Keratinocyte (primary cell): ENCODE measurements around the gene MAPRE2. TPM values are rescaled to one million over a fixed set of nuclear protein-coding genes. Genes with fewer than 3 reads are reported as not detected.

Experiments
- DNase-seq: peaks from one replicate; pipeline ENCODE4 v3.0.0-alpha.2; 2011; ENCODE audit warnings: low read depth, missing footprints, low spot score
- FAIRE-seq: peaks from 2 replicates; lab custom pipeline; 2011; peaks lifted over from hg19 to GRCh38; lab: Jason Lieb, UNC
- H2AFZ ChIP-seq: 2 replicates; pipeline ENCODE4 v1.6.0; 2012; ENCODE audit warnings: low read length, control low read depth, inconsistent platforms; ENCODE audit not compliant: control insufficient read depth
- H3K27ac ChIP-seq: 2 replicates; pipeline ENCODE4 v1.5.1; 2011; ENCODE audit warnings: low read length; ENCODE audit not compliant: control insufficient read depth, insufficient read depth
- H3K27me3 ChIP-seq: 3 replicates; pipeline ENCODE4 v1.6.0; 2011; ENCODE audit warnings: low read length; ENCODE audit not compliant: control insufficient read depth, insufficient read depth; ENCODE audit errors: extremely low read depth
- H3K36me3 ChIP-seq, 2 experiments: 2 replicates in 1 of 2; 3 replicates in 1 of 2; pipeline ENCODE4 v1.5.1; 2011; ENCODE audit warnings: low read length in 2 of 2, mild to moderate bottlenecking in 1 of 2; ENCODE audit not compliant: control insufficient read depth in 2 of 2, insufficient read depth in 2 of 2; ENCODE audit errors: extremely low read depth in 1 of 2
- H3K4me1 ChIP-seq: 3 replicates; pipeline ENCODE4 v1.5.1; 2011; ENCODE audit warnings: low read length; ENCODE audit not compliant: control insufficient read depth, insufficient read depth; ENCODE audit errors: extremely low read depth
- H3K4me2 ChIP-seq: 3 replicates; pipeline ENCODE4 v1.6.0; 2011; ENCODE audit warnings: low read depth, low read length; ENCODE audit not compliant: control insufficient read depth, insufficient read depth; ENCODE audit errors: extremely low read depth
- H3K4me3 ChIP-seq, 3 experiments: fragments of 200-600 bp in 1 of 3; sonication (generic) in 1 of 3; 2 replicates in 2 of 3; 3 replicates in 1 of 3; pipeline ENCODE4 v1.5.1; 2011 to 2016; ENCODE audit warnings: low read length in 3 of 3, mild to moderate bottlenecking in 3 of 3, control low read depth in 2 of 3, inconsistent platforms in 1 of 3, low read depth in 1 of 3, mixed read lengths in 1 of 3, mixed run types in 1 of 3, moderate library complexity in 1 of 3; ENCODE audit not compliant: control insufficient read depth in 2 of 3, insufficient read depth in 2 of 3; ENCODE audit errors: extremely low read depth in 1 of 3
- H3K79me2 ChIP-seq: 2 replicates; pipeline ENCODE4 v1.6.0; 2012; ENCODE audit warnings: low read length; ENCODE audit not compliant: control insufficient read depth, insufficient read depth
- H3K9ac ChIP-seq: 3 replicates; pipeline ENCODE4 v1.6.0; 2011; ENCODE audit warnings: low read length; ENCODE audit not compliant: control insufficient read depth, insufficient read depth; ENCODE audit errors: extremely low read depth
- H3K9me1 ChIP-seq: 3 replicates; pipeline ENCODE4 v1.6.0; 2011; ENCODE audit warnings: low read length; ENCODE audit not compliant: control insufficient read depth, insufficient read depth; ENCODE audit errors: extremely low read depth
- H3K9me3 ChIP-seq: 2 replicates; pipeline ENCODE4 v1.5.1; 2012; ENCODE audit warnings: low read depth, low read length; ENCODE audit not compliant: control insufficient read depth
- H4K20me1 ChIP-seq: 3 replicates; pipeline ENCODE4 v1.6.0; 2011; ENCODE audit warnings: low read length; ENCODE audit not compliant: control insufficient read depth, insufficient read depth; ENCODE audit errors: extremely low read depth
- EZH2 ChIP-seq: IDR thresholded peaks from one replicate; pipeline ENCODE4 v1.6.1; 2012; ENCODE audit warnings: inconsistent platforms, mild to moderate bottlenecking, low read length, moderate library complexity
- dilution Hi-C: fragments of 300-500 bp; cut with MboI; formaldehyde crosslinking; loops from one replicate; pipeline ENCODE4 v1.7.0; 2020; ENCODE audit warnings: low sequenced_read_pairs; ENCODE audit not compliant: extremely low pct_ligation_motif_present
- polyA plus RNA-seq, 5 experiments: library from polyadenylated mRNA; depleted of rRNA in 3 of 5; stranded (reverse) in 3 of 5; stranded (forward) in 1 of 5; unstranded in 1 of 5; fragments of >200 nt; gene quantifications; 1 replicate in 1 of 5; 2 replicates in 3 of 5; 3 replicates in 1 of 5; pipeline versions ENCODE4 v1.2.1 to v1.2.3, GENCODE V29; 2011 to 2012; ENCODE audit warnings: missing spikeins in 2 of 5, low read depth in 1 of 5, low replicate concordance in 1 of 5
- TF ChIP-seq, protein P1 (sequence below), 3 experiments: IDR thresholded peaks in 1 of 3; conservative IDR thresholded peaks in 1 of 3; optimal IDR thresholded peaks in 1 of 3; 2 replicates in 2 of 3; 3 replicates in 1 of 3; pipeline versions ENCODE3 to v1.5.1; 2011; ENCODE audit warnings: low read length in 3 of 3, mild to moderate bottlenecking in 3 of 3, moderate library complexity in 2 of 3, control low read depth in 1 of 3, inconsistent platforms in 1 of 3; ENCODE audit not compliant: insufficient read depth in 2 of 3; ENCODE audit errors: extremely low read depth in 1 of 3

The MAPRE2 gene
- polyA plus RNA-seq, 1 donor (not counting 4 experiments of a cell fraction or from before 2014, with no cell fraction given): 14.2 TPM

GRCh38 chr18:35055105-35055504 is 13.9 kb downstream of the MAPRE2 start:
- H3K4me2 ChIP-seq: no peak overlapping the region
- H3K27me3 ChIP-seq: no peaks in the 10 kb centered on the region

GRCh38 chr18:35055726-35056125 is 14.5 kb downstream of the MAPRE2 start:
- Histone ChIP-seq H3K9me1 (no peaks in the 10 kb centered on the region), H2AFZ (no peak overlapping the region), H3K79me2 (no peaks in the 10 kb centered on the region), H3K4me1 (no peaks in the 10 kb centered on the region), H3K27me3 (no peaks in the 10 kb centered on the region), H3K4me3 (no peak overlapping the region), H3K36me3 (no peaks in the 10 kb centered on the region), H3K9ac (no peak overlapping the region), H3K4me2 (no peak overlapping the region), H3K9me3 (no peaks in the 10 kb centered on the region), H4K20me1 (no peaks in the 10 kb centered on the region), H3K27ac (no peak overlapping the region)
- dilution Hi-C loops: no loop called here
- DNase-seq (no peak), FAIRE-seq (no peak)
- TF ChIP-seq, protein P1, sequence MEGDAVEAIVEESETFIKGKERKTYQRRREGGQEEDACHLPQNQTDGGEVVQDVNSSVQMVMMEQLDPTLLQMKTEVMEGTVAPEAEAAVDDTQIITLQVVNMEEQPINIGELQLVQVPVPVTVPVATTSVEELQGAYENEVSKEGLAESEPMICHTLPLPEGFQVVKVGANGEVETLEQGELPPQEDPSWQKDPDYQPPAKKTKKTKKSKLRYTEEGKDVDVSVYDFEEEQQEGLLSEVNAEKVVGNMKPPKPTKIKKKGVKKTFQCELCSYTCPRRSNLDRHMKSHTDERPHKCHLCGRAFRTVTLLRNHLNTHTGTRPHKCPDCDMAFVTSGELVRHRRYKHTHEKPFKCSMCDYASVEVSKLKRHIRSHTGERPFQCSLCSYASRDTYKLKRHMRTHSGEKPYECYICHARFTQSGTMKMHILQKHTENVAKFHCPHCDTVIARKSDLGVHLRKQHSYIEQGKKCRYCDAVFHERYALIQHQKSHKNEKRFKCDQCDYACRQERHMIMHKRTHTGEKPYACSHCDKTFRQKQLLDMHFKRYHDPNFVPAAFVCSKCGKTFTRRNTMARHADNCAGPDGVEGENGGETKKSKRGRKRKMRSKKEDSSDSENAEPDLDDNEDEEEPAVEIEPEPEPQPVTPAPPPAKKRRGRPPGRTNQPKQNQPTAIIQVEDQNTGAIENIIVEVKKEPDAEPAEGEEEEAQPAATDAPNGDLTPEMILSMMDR (optimal IDR thresholded peaks at IDR 0.05 in 1 of 3, IDR thresholded peaks at IDR 0.05 in 1 of 3, conservative IDR thresholded peaks at IDR 0.05 in 1 of 3; ENCODE audit: extremely low read depth in 1 of 3, insufficient read depth in 2 of 3, low read length in 3 of 3): no peak

More at GRCh38 chr18:35055105-35055504, 13.9 kb downstream of the MAPRE2 start:
- Histone ChIP-seq H4K20me1 (no peaks in the 10 kb centered on the region), H3K79me2 (no peaks in the 10 kb centered on the region), H3K36me3 (no peaks in the 10 kb centered on the region), H3K9ac (no peak overlapping the region), H3K4me1 (no peaks in the 10 kb centered on the region), H3K27ac (no peak overlapping the region), H3K4me3 (no peak overlapping the region), H3K9me3 (no peaks in the 10 kb centered on the region), H3K9me1 (no peaks in the 10 kb centered on the region), H2AFZ (no peak overlapping the region)
- TF ChIP-seq, protein P1 (optimal IDR thresholded peaks at IDR 0.05 in 1 of 3, IDR thresholded peaks at IDR 0.05 in 1 of 3, conservative IDR thresholded peaks at IDR 0.05 in 1 of 3; ENCODE audit: extremely low read depth in 1 of 3, insufficient read depth in 2 of 3, low read length in 3 of 3): no peak
- TF ChIP-seq EZH2: no peak
- dilution Hi-C loops: no loop called here
- DNase-seq (no peak), FAIRE-seq (no peak)
